Measurements from ENCODE around the gene PROZ.
"Not testable (repeated sequence)": the region's sequence is repeated elsewhere in the genome, so short reads cannot be mapped to it uniquely, and the experiment has no call there.

The PROZ gene

DNA sequence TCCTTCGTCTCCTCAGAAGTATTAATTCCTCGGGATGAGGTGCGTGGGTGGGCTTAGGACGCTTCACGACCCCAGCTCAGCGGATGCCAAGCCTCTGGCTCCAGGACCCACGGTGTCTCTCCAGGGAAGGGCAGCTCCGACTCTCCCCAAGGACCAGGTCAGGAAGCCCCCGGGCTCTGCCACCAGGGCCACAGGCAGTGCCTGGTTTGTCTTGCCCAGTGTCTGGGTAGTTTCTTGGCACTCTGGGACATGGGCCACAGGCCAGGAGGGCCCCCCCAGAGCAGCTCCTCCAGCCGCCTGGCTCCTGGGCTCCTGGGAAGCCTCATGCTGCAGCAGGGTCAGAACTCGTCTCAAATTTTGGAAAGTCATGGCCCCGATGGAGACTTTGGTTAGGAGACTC, 2.5 kb downstream of the PROZ start:
- H3K4me3 ChIP-seq (ENCODE audit: low read length): no peak overlapping the region
- DNase-seq (ENCODE audit: low read depth): no peak
- TF ChIP-seq, protein P1, sequence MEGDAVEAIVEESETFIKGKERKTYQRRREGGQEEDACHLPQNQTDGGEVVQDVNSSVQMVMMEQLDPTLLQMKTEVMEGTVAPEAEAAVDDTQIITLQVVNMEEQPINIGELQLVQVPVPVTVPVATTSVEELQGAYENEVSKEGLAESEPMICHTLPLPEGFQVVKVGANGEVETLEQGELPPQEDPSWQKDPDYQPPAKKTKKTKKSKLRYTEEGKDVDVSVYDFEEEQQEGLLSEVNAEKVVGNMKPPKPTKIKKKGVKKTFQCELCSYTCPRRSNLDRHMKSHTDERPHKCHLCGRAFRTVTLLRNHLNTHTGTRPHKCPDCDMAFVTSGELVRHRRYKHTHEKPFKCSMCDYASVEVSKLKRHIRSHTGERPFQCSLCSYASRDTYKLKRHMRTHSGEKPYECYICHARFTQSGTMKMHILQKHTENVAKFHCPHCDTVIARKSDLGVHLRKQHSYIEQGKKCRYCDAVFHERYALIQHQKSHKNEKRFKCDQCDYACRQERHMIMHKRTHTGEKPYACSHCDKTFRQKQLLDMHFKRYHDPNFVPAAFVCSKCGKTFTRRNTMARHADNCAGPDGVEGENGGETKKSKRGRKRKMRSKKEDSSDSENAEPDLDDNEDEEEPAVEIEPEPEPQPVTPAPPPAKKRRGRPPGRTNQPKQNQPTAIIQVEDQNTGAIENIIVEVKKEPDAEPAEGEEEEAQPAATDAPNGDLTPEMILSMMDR (conservative IDR thresholded peaks at IDR 0.05; ENCODE audit: low read length): no peak

DNA sequence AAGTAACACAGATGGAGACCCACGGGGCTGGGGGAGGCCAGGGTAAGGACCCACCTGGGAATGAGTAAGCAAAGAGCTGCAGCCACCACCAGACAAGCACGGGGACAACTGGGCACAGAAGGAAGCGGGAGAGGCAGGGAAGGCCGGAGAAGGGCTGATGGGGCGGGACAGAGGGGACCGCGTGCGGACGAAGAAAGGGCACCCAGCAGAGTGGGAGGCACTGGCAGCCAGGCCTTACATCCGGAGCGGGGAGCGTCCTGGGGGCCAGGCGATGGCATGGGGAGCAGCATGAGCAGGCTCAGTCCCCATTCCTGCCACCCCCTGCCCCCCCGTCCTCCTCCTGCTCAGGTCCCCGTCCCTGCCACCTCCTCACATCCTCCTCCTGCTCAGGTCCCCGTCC, 3.0 kb downstream of the PROZ start:
- TF ChIP-seq, protein P1 (conservative IDR thresholded peaks at IDR 0.05; ENCODE audit: low read length): no peak
- no peak overlapping the region for H3K4me3 ChIP-seq (ENCODE audit: low read length)
- no peak for DNase-seq (ENCODE audit: low read depth)

DNA sequence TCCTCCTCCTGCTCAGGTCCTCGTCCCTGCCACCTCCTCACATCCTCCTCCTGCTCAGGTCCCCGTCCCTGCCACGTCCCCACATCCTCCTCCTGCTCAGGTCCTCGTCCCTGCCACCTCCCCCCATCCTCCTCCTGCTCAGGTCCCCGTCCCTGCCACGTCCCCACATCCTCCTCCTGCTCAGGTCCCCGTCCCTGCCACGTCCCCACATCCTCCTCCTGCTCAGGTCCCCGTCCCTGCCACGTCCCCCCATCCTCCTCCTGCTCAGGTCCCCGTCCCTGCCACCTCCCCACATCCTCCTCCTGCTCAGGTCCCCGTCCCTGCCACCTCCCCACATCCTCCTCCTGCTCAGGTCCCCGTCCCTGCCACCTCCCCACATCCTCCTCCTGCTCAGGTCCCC, 3.5 kb downstream of the PROZ start:
- not testable (repeated sequence) for DNase-seq (ENCODE audit: low read depth); H3K4me3 ChIP-seq (ENCODE audit: low read length)

DNA sequence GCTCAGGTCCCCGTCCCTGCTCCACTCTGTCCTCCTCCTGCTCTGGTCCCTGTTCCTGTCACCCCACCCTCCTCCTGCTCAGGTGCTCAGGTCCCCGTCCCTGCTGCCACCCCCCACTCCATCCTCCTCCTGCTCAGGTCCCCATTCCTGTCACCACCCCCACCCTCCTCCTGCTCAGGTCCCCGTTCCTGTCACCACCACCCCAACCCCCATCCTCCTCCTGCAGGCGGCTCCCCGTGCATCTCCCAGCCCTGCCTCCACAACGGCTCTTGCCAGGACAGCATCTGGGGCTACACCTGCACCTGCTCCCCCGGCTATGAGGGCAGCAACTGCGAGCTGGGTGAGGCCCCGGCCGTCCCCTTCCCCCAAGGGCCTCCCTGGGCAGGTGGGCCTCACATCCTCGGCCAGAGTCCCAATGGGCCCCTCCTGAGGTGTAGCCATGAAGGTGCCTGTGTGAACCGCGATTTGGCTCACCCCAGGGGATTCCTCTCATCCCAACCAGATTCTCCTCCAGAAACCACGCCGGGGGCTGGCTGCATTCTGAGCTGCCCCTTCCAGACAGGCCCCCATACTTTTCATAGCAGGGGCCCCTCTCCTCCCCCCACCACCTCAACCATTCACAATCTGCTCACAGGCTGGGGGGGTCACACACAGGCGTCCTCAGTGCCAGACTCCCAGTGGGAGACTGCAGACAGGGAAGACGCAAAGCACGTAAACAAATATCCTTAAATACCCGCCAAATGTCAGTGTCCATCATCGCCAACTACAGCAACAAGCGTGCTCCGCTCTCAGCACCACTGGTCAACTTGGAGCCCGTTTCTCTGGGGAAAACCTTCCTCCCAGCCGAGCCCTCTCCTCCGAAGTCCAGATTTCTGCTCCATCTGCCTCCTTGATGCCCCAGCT, 4.6 kb downstream of the PROZ start:
- H3K4me3 ChIP-seq (ENCODE audit: low read length): no peak overlapping the region
- TF ChIP-seq, protein P1 (conservative IDR thresholded peaks at IDR 0.05; ENCODE audit: low read length): no peak
- DNase-seq (ENCODE audit: low read depth): no peak

DNA sequence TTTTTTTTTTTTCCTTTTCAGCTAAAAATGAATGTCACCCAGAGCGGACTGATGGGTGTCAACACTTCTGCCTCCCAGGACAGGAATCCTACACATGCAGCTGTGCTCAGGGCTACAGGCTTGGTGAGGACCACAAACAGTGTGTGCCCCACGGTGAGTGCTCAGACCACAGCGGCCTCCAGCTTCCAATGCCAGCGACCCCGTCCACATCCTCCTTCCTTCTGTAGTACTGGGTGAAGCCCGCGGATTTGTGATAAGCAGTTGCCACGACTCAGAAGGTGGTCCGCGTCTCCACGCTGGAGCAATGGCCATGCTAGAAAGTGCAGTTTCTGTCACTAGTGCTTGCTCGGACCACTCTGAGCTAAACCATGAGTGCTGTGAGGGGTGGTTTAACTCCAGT, 6.0 kb downstream of the PROZ start:
- TF ChIP-seq, protein P1 (conservative IDR thresholded peaks at IDR 0.05; ENCODE audit: low read length): no peak
- DNase-seq (ENCODE audit: low read depth): no peak
- no peak overlapping the region for H3K4me3 ChIP-seq (ENCODE audit: low read length)

DNA sequence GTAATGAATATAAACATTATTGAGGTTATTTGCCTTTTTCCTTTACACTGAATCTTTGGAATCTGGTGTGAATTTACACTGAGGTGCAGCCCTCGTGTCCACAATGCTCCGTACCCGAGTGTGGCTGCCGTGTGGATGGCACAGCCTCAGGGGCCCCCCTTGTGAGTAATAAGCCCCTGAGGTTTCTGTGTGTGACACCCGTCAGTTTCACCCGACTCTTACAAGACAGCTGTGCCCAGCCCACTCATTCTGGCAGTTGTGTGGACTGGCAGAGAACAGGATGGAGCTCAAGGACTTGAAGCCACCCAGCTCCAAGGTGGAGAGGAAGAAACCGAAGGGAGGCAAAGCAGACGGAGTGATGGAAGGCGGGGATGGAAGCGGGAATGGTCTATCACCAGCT, 7.8 kb downstream of the PROZ start:
- no peak overlapping the region for H3K4me3 ChIP-seq (ENCODE audit: low read length)
- TF ChIP-seq, protein P1 (conservative IDR thresholded peaks at IDR 0.05; ENCODE audit: low read length): no peak
- no peak for DNase-seq (ENCODE audit: low read depth)

DNA sequence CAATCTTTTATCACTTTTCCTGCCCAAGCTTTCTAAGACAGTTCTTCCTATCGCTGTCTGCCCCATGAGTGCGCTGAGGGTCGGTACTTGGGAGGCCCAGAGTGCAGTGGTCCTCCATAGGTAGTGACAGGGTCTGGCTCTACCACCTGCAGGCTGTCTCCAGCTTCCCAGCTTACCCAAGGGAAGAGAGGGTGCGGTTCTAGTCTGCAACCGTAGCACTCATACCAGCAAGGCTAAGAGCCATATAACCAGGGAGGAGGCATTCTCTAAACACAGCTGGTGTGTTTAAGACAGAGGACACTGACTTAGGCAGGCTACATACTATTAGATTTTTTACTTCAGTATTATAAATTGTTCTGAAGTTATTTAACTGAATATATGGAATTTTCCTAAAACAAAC, 8.2 kb downstream of the PROZ start:
- TF ChIP-seq, protein P1 (conservative IDR thresholded peaks at IDR 0.05; ENCODE audit: low read length): no peak
- no peak overlapping the region for H3K4me3 ChIP-seq (ENCODE audit: low read length)
- DNase-seq (ENCODE audit: low read depth): no peak

All from AG10803 (cell line).